Left renal cortex interstitium (tissue), 4 donors: ENCODE data around the gene CYP24A1. TPM values are rescaled to one million over a fixed set of nuclear protein-coding genes. Genes with fewer than 3 reads are reported as not detected.
"Not testable (repeated sequence)": the region's sequence is repeated elsewhere in the genome, so short reads cannot be mapped to it uniquely, and the experiment has no call there.

Experiments
- DNase-seq, 4 donors: peaks; one replicate each; pipeline ENCODE4 v3.0.0-alpha.2; 2013; ENCODE audit warnings: low read depth in 4 of 4, low spot score in 2 of 4, missing footprints in 1 of 4
- polyA plus RNA-seq, 4 donors: library from polyadenylated mRNA; unstranded; fragments of 120-200 nt; gene quantifications; one replicate each; pipeline ENCODE4 v1.2.1, GENCODE V29; 2013; ENCODE audit not compliant: insufficient read length in 4 of 4

CYP24A1 gene
- polyA plus RNA-seq, 4 donors: 0.89 to 3.6 (median 2.7) TPM

DNA sequence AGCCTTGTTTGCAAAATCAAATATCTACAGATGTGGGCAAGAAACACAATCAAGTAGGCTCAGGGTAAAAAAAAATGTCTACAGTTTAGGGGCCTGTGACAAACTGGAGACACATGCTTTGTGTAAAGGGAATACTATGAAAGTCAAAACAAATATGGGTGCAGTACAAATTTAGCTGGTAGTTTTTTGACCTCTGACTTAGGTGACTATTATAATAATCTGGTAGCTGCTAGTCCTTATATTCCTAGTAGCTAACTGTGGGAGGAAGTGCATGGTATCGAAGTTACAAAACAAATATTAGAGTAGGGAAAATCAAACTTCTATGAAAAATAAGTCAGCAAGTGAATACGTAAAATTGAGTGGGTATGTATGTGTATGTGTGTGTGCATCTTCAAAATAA lies 35.4 kb downstream of the CYP24A1 start:
- DNase-seq: no peak

DNA sequence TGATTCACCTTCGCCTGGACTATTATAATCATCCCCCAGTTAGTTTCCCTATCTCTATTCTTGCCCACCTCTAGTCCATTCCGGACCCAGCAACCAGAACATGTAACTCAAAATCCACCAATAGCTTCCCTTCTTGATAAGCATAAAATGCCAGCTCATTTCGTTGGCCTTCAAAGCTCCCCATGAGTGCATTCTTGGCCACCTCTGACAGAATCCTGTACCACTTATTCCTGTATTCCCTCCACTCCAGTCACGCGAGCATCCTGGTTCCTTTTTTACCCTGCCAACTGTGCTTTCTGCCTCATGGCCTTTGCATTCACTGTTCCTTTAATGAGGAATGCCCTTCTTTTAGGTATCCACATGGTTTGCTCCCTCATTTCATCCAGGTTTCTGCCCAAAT lies 36.7 kb downstream of the CYP24A1 start:
- no peak for DNase-seq

GRCh38 chr20:54134445-54135220 lies 39.2 kb downstream of the CYP24A1 start:
- DNase-seq: no peak

DNA sequence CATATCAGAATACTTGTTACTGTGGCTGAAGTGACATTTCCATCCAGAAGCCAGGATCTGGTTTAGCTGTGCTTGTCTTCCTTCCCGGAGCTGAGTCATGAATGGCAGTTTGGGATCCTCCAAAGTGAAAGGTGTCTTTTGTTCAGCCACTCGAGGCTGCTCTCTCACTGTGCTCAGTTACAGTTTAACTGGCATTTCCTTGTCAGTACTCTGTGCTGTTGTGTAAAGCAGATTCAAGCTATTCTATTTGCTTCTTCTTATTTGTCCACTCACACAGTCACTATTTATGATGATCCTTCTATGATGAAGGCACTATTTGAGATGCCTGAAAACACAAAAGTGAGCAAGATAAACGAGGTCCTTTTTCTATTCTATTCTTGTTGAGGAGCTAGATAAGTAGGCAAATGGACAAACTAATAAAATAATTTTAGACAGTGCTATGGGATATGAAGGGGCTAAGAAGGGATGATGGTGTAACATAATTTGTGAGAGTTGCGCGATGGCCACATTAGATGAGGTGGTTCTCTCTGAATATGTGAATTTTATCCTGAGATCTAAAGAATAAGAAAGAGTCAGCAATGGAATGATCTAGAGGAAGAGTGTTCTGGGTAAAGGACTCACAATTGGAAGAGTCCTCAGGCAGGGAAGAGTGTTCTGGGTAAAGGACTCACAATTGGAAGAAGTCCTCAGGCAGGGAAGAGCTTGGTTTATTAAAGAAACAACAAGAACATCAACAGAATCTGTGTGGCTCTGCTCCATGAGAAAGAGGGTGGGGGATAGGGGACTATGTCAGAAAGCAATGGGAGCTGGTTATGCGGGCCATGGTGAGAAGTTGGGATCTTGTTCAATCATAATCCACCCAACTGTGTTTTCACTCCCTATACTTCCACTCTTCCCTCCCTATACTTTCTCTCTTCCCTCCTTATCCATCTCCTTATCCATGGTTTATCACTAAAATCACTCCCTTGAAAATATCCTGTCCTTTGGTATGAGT lies 40.1 kb downstream of the CYP24A1 start:
- DNase-seq: no peak

DNA sequence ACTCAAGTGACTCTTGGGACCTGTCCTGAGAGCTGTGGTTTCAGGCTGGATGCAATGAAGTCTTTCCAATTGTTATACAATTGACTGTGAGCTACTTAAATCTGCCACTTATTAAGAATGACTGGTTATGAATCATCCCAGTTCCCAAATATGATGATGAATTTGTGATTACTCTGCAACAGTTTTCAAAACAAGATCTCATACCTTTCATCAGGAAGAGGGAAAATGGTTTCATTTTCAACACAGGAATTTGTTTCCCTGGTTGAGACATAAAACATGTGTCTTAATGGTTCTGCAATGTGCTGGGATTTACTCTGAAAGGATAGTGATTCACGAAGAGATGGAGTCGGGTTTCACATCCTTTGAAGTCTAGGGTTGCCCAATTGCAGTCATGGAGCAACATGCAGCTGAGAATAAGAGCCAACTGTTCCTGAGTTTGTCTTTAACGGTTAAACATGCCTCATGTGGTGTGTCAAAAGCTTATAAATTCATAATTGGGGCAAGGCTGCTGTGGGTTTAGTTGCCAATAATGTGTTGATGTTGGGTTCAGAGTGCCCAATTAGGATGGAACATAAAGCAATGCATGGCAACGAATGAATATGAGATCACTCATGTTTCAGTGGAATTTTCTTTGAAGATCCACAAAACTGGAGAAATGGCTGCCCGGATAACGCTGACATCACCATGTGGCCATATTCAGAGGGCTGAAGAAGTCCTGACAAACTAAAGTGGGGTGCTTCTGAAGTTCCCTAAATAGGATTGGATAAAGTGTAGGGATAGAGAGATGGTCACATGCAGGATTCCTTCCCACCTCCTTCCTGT lies 41.0 kb downstream of the CYP24A1 start:
- DNase-seq: peak in 2 of 4 donors; percentile 49 to 53

GRCh38 chr20:54131675-54132611 lies 41.8 kb downstream of the CYP24A1 start:
- DNase-seq: no peak

GRCh38 chr20:54131125-54131524 lies 42.7 kb downstream of the CYP24A1 start:
- DNase-seq: not testable (repeated sequence)

- no peak for DNase-seq
Measured at GRCh38 chr20:54129350-54129749, 44.4 kb downstream of the CYP24A1 start.

- DNase-seq: no peak
Measured at GRCh38 chr20:54127855-54128574, 45.8 kb downstream of the CYP24A1 start.

GRCh38 chr20:54126806-54127655 lies 46.8 kb downstream of the CYP24A1 start:
- DNase-seq: no peak

GRCh38 chr20:54126328-54126727 lies 47.5 kb downstream of the CYP24A1 start:
- DNase-seq: not testable (repeated sequence)

DNA sequence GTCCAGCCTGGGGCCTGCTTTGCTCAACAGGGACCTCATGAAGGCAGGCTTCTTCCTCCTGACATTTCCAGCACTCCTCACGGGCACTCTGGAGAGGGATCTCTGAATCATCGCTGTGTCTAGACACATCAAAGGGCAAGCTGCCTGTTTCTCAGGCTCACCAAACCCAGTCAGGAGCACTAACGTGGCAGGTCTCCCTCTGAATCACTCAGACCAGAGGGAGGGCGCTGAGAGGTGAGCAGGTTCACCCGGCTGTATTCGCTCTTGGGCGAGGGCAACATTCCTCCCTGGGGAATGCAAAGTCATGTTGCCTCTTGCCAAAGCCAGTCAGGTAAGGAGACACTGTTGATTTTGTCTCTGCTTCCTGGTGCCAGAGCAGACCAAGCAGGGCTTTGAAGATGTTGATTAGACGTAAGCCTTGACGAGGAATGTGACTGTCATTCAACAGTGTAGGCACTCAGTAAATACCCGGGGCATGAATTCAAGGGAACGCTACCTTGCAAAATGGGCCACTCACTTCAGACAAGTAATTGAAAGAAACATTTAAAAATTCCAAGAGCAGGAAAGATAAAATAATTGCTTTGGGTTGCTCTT lies 50.1 kb downstream of the CYP24A1 start:
- no peak for DNase-seq

DNA sequence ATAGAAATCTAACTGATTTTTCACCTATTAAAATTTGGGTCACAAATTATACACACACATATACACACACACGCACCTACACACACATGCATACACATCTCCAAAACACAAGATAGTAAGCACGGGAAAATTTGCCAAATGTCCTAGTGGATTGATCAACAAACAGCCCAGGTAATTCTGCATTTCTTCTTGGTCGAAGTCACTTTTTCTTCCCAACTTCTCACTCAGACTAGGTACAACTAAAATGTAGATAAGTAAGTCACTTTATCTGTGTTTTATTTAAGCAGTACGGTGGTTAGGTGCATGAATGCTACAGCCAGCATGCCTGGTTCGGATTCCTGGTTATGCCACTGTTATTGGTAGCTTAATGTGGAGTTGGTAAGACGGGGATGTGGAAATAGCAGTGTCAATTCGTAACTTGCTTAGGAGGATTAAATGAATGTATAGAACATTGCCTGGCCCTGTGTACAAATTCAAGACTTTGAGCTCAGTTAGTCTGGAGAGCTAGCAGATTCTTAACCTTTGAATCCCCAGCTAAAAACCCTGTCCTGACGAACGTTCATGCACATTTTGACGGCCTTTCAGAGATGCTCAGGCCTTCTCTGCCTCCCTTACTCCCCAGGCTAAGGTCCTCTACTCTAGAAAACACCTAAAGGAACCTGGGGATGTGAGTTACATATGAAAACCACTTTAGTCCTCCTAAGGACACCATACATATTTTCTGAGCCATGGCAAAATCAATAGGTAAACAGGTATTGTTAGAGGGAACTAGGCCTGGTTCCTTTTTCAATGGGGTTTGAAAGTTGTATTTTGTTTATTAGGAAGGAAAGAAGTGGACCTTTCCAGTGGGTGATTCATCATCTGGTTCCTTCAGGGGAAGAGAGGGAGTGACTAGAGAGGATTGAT lies 50.9 kb downstream of the CYP24A1 start:
- DNase-seq: no peak

DNA sequence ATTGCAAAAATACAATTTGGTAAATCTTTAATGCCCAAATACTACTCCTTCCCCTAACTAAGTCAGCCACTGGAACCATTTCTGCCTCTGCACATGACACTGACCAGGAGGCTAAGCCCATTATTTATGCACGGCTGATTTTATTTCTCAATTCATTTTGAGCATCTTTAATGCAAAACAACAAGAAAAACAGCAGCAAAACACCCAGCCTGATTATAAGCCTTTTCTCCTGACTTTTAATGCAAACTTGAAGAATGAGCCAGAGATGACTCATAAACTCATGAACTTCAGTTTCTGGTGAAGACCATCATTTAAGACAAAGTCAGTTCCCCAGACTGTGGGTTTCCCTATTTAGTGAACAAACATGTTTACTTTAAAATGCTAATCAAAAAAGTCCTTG lies 51.6 kb downstream of the CYP24A1 start:
- DNase-seq: no peak

GRCh38 chr20:54119744-54120143 lies 54.0 kb downstream of the CYP24A1 start:
- DNase-seq: no peak

DNA sequence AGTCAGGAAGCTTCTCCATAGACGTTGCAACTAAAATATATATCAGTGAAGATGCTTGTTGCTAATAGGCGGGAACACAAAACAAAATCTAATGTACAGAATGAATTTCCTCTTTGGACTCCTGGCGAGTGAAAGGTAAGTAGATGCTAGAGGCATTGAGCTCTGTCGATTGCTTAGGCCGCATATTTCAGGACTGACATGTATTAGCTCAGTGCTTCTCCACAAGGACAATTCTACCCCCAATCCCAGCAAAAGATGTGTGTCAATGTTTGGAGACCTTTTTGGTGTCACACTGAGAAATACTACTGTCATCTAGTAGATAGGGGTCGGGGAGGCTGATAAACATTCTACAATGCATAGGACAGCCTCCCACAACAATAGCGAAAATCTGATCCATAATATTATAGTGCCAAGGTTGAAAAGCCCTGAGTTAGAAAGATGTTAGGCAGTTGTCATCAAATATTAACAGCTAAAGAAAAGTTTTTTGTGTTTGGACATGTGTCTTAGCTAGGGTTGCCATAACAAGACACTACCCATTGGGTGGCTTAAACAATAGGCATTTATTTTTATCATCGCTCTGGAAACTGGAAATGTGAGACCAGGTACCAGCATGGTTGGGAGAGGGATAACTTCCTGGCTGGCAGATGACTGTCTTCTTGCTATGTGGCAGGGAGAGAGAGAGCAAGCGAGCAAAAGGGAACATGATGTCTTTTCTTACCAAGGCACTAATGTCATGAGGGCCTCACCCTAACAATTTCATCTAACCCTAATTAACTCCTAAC lies 55.4 kb downstream of the CYP24A1 start:
- no peak for DNase-seq
